Mononuclear cell (primary cell): Measurements from ENCODE around the gene SLC28A2. TPM values are rescaled to one million over a fixed set of nuclear protein-coding genes. Genes with fewer than 3 reads are reported as not detected.
"Not testable (repeated sequence)": the region's sequence is repeated elsewhere in the genome, so short reads cannot be mapped to it uniquely, and the experiment has no call there.

Experiments used
- H3K27me3 ChIP-seq: 2 replicates; pipeline ENCODE4 v1.6.0; 2011; ENCODE audit warnings: low read length, control low read depth; ENCODE audit not compliant: insufficient read depth
- H3K4me1 ChIP-seq: 2 replicates; pipeline ENCODE4 v1.5.1; 2011; ENCODE audit warnings: mild to moderate bottlenecking, low read length, control low read depth; ENCODE audit not compliant: insufficient read depth
- H3K4me3 ChIP-seq: 2 replicates; pipeline ENCODE4 v1.5.1; 2011; ENCODE audit warnings: mild to moderate bottlenecking, low read length, moderate library complexity
- H3K9me3 ChIP-seq: 2 replicates; pipeline ENCODE4 v1.5.1; 2011; ENCODE audit warnings: low read depth, mild to moderate bottlenecking, control low read depth, low read length
- total RNA-seq: library from RNA; depleted of rRNA; stranded (reverse); fragments of >200 nt; gene quantifications from one replicate; pipeline ENCODE4 v1.2.3, GENCODE V29; 2012

Gene SLC28A2
- total RNA-seq, 1 donor: not detected

DNA sequence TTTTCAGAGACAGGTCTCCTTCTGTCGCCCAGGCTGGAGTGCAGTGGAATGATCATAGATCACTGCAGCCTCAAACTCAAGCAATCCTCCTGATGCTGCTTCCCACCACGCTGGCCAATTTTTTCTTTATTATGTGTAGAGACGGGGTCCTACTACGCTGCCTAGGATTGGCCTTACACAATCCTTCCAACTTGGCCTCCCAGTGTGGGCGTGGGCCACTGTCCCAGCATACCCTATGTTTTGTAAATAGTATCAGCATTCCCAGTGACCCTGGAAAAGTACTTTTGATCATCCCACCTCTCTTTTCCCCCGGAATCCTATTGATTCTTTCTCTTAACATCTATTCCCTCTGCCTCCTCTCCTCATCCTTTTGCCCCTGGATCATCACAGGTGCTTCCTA lies 36.9 kb downstream of the SLC28A2 start:
- Histone ChIP-seq H3K27me3 (peaks cover 4% of the 10 kb centered on the region), H3K4me1 (no peaks in the 10 kb centered on the region), H3K9me3 (no peaks in the 10 kb centered on the region), H3K4me3 (no peak overlapping the region)

DNA sequence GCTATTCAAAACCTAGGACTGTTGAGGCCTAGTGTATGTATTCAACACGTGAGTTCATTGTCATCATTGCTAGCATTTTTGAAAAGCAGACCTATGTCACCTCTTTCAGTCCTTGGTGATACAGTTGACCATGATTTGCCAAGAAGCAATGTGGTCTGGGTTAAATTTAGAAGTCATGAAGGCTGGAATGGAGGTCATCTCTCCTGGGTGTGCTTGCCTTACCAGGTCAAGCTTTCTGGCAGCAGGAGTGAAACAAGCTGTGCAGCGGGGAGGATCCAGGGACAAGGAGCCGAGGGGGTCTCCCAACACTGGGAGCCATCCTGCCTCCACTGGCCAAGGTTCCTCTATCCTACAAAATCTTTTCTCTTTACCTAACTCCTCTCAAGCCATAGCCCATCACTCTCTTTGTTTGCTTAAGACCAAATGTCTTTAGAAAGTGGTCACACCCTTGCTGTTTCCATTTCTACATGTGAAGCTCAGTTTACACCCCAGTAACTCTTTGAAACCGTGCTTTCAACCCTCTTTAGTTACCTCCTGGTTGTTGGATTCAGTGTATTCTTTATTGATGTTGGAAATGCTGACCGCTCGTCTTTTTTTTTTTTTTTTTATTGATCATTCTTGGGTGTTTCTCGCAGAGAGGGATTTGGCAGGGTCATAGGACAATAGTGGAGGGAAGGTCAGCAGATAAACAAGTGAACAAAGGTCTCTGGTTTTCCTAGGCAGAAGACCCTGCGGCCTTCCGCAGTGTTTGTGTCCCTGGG lies 40.0 kb downstream of the SLC28A2 start:
- Histone ChIP-seq H3K27me3 (no peaks in the 10 kb centered on the region), H3K4me3 (no peak overlapping the region), H3K4me1 (no peaks in the 10 kb centered on the region), H3K9me3 (no peaks in the 10 kb centered on the region)

DNA sequence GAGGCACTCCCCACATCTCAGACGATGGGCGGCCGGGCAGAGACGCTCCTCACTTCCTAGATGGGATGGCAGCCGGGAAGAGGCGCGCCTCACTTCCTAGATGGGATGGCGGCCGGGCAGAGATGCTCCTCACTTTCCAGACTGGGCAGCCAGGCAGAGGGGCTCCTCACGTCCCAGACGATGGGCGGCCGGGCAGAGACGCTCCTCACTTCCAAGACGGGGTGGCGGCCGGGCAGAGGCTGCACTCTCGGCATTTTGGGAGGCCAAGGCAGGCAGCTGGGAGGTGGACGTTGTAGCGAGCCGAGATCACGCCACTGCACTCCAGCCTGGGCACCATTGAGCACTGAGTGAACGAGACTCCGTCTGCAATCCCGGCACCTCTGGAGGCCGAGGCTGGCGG lies 41.3 kb downstream of the SLC28A2 start:
- not testable (repeated sequence) for H3K27me3 ChIP-seq, H3K4me1 ChIP-seq, H3K4me3 ChIP-seq, H3K9me3 ChIP-seq

DNA sequence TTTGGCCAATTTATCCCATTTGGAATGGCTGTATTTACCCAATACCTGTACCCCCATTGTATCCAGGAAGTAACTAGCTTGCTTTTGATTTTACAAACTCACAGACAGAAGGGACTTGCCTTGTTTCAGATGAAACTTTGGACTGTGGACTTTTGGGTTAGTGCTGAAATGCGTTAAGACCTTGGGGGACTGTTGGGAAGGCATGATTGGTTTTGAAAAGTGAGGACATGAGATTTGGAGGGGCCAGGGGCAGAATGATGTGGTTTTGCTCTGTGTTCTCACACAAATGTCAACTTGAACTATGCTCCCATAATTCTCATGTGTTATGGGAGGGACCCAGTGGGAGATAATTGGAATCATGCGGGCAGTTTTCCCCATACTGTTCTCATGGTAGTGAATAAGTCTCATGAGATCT lies 46.9 kb downstream of the SLC28A2 start:
- H3K4me1 ChIP-seq, H3K27me3 ChIP-seq, H3K4me3 ChIP-seq, H3K9me3 ChIP-seq: not testable (repeated sequence)

DNA sequence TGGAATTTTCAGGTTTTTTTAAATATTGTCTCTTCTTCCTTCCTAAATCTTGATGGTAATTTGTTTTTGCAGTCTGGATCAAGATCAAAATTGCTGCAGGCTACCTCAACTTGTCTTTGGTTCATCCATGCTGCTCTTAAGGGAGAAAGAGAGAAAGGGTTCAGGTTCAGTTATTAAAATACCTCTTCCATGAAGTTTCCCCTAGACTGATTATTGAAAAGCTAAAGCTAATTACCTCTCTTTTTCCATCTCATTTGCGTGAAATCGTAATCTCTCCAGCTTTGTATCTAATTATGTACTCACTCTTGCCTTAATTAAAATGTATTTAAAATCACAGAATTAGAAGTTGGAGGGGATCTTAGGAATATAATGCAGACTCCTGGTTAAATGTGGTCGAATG lies 52.7 kb downstream of the SLC28A2 start:
- Histone ChIP-seq H3K27me3 (peaks cover 30% of the 10 kb centered on the region), H3K4me1 (peaks cover 4% of the 10 kb centered on the region), H3K4me3 (no peak overlapping the region), H3K9me3 (no peaks in the 10 kb centered on the region)

DNA sequence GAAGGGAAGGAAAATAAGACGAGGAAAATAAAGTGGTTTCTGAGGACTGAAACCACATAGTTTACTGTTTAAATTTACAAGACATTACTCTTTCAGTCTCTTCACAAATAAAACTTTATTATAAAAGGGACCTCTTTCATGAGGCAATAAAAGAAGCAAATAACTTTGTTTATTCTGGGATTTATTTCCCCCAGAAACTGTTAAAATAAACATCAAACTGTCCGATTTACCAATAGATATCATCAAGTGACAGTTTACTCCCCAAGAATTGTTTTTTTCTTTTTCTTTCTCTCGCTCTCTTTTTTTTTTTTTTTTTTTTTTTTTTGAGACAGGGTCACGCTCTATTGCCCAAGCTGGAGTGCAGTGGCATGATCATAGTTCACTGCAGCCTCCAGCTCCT lies 54.1 kb downstream of the SLC28A2 start:
- Histone ChIP-seq H3K27me3 (peaks cover 30% of the 10 kb centered on the region), H3K4me1 (peaks cover 4% of the 10 kb centered on the region), H3K9me3 (no peaks in the 10 kb centered on the region), H3K4me3 (no peak overlapping the region)

GRCh38 chr15:45307230-45307924 lies 55.3 kb downstream of the SLC28A2 start:
- Histone ChIP-seq H3K9me3 (no peaks in the 10 kb centered on the region), H3K27me3 (peaks cover 30% of the 10 kb centered on the region), H3K4me3 (no peak overlapping the region), H3K4me1 (peaks cover 4% of the 10 kb centered on the region)

DNA sequence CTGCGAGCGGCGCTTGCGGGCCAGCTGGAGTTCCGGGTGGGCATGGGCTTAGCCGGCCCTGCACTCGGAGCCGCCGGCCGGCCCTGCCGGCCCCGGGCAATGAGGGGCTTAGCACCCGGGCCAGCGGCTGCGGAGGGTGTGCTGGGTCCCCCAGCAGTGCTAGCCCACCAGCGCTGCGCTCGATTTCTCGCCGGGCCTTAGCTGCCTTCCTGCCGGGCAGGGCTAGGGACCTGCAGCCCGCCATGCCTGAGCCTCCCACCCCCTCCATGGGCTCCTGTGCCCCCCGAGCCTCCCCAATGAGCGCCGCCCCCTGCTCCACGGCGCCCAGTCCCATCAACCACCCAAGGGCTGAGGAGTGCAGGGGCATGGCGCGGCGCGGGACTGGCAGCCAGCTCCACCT lies 62.1 kb downstream of the SLC28A2 start:
- not testable (repeated sequence) for H3K4me3 ChIP-seq, H3K4me1 ChIP-seq, H3K27me3 ChIP-seq, H3K9me3 ChIP-seq

GRCh38 chr15:45314960-45315359 lies 62.9 kb downstream of the SLC28A2 start:
- no peaks in the 10 kb centered on the region for H3K4me1 ChIP-seq
- no peak overlapping the region for H3K4me3 ChIP-seq
- no peaks in the 10 kb centered on the region for H3K9me3 ChIP-seq
- no peaks in the 10 kb centered on the region for H3K27me3 ChIP-seq

DNA sequence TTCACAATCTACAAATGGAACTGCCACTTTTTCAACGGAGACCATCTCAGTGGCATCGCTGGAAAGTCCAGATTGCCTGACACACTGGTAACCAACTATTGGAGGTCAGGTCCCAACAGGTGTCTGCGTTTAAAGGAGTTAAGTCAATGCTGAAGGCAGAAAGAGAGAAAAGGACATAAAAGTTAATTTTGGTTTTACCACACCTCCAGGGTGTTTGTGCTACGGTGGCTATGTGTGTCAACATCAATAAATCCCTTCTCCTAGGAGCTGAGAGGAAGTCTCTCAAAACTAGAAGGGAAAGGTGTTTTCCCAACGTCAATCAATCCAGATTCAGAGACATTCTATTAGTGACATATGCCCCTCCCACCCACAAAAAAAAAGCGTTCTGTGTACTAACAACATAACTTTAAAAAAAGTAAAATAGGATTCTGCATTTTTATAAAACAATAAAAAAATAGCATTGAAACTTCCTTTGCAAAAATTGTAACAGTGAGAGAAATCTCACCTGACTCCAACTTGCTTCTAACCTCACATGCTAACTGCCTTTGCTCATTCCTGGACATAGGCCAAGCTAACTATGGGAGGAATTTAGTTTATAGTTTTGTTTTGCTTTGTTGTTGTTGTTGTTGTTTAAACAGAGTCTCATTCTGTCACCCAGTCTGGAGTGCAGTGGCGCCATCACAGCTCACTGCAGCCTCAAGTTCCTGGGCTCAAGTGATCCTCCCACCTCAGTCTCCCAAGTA lies 67.6 kb downstream of the SLC28A2 start:
- H3K27me3 ChIP-seq: no peaks in the 10 kb centered on the region
- no peaks in the 10 kb centered on the region for H3K9me3 ChIP-seq
- no peak overlapping the region for H3K4me3 ChIP-seq
- no peaks in the 10 kb centered on the region for H3K4me1 ChIP-seq

DNA sequence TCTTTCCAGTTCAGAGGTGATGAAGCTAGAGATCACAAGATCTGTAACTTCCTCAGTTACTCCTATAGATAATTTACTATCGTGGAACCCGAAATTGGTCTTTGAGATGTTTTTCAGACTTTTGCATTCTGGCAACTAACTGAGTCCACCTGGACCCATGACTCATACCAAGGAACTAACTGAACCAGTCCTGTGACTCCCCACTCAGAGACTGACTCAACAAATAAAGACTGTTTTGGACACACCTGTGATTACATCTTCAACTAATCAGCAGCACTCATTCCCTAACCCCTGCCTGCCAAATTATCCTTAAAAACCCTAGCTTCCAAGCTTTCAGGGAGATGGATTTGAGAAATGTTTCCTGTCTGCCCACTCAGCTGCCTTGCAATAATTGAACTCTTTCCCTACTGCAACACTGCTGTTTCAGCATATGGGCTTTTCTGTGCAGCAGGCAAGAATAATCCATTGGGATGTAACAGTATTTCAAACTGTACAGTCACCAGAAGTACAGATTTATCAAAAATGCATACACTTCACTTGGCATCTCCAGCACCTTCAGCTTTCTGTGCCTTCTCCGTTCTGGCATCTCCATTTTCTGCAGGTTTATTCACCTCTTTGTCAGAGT lies 68.7 kb downstream of the SLC28A2 start:
- Histone ChIP-seq H3K4me3 (no peak overlapping the region), H3K4me1 (no peaks in the 10 kb centered on the region), H3K9me3 (no peaks in the 10 kb centered on the region), H3K27me3 (no peaks in the 10 kb centered on the region)

GRCh38 chr15:45326280-45326679 lies 74.2 kb downstream of the SLC28A2 start:
- Histone ChIP-seq H3K4me1 (no peaks in the 10 kb centered on the region), H3K4me3 (no peak overlapping the region)

GRCh38 chr15:45326741-45327140 lies 74.7 kb downstream of the SLC28A2 start:
- no peaks in the 10 kb centered on the region for H3K4me1 ChIP-seq
- no peaks in the 10 kb centered on the region for H3K9me3 ChIP-seq
- H3K4me3 ChIP-seq: no peak overlapping the region
- H3K27me3 ChIP-seq: no peaks in the 10 kb centered on the region

More at GRCh38 chr15:45326280-45326679, 74.2 kb downstream of the SLC28A2 start:
- Histone ChIP-seq H3K9me3 (no peaks in the 10 kb centered on the region), H3K27me3 (no peaks in the 10 kb centered on the region)
